Activated CD4-positive, alpha-beta T cell treated with anti-CD3 and anti-CD28 coated beads, Interleukin-2, amount 50 U/mL, for 16 hours (primary cell): ENCODE measurements around the gene BMPR1B.
A peak's percentile ranks its signal among the peaks of the same experiment; 100 is the strongest.
"Not testable (repeated sequence)": the region's sequence is repeated elsewhere in the genome, so short reads cannot be mapped to it uniquely, and the experiment has no call there.

Source experiments
- DNase-seq: peaks from one replicate; pipeline ENCODE4 v3.0.0-alpha.2; 2020

BMPR1B gene

GRCh38 chr4:95157596-95157995 lies 399.8 kb downstream of the BMPR1B start:
- DNase-seq = no peak

GRCh38 chr4:95158045-95158444 lies 400.3 kb downstream of the BMPR1B start:
- no peak for DNase-seq

- no peak for DNase-seq
Observed at GRCh38 chr4:95158626-95159025, 400.9 kb downstream of the BMPR1B start.

- no peak for DNase-seq
Observed at GRCh38 chr4:95159384-95159783, 401.6 kb downstream of the BMPR1B start.

GRCh38 chr4:95161781-95162469 lies 404.2 kb downstream of the BMPR1B start:
- no peak for DNase-seq

GRCh38 chr4:95162867-95163266 lies 405.1 kb downstream of the BMPR1B start:
- no peak for DNase-seq

- DNase-seq = peak; percentile 73
Observed at GRCh38 chr4:95165926-95166524, 408.3 kb downstream of the BMPR1B start.

GRCh38 chr4:95167805-95168204 lies 410.1 kb downstream of the BMPR1B start:
- DNase-seq = peak; percentile 11

GRCh38 chr4:95170176-95170575 lies 412.4 kb downstream of the BMPR1B start:
- no peak for DNase-seq

- not testable (repeated sequence) for DNase-seq
Observed at GRCh38 chr4:95171377-95171776, 413.6 kb downstream of the BMPR1B start.

- no peak for DNase-seq
Observed at GRCh38 chr4:95178938-95179337, 421.2 kb downstream of the BMPR1B start.

GRCh38 chr4:95180531-95181242 lies 422.9 kb downstream of the BMPR1B start:
- no peak for DNase-seq

GRCh38 chr4:95181243-95181995 lies 423.7 kb downstream of the BMPR1B start:
- DNase-seq = peak; percentile 33

GRCh38 chr4:95181996-95182306 lies 424.2 kb downstream of the BMPR1B start:
- DNase-seq = no peak

- no peak for DNase-seq
Observed at GRCh38 chr4:95183656-95184408, 426.1 kb downstream of the BMPR1B start.

GRCh38 chr4:95186666-95187065 lies 428.9 kb downstream of the BMPR1B start:
- DNase-seq = no peak

GRCh38 chr4:95188701-95189370 lies 431.1 kb downstream of the BMPR1B start:
- no peak for DNase-seq

- no peak for DNase-seq
Observed at GRCh38 chr4:95190751-95191436, 433.1 kb downstream of the BMPR1B start.

GRCh38 chr4:95191537-95191936 lies 433.8 kb downstream of the BMPR1B start:
- no peak for DNase-seq

GRCh38 chr4:95193391-95194224 lies 435.9 kb downstream of the BMPR1B start:
- no peak for DNase-seq

- DNase-seq = no peak
Observed at GRCh38 chr4:95197353-95197752, 439.6 kb downstream of the BMPR1B start.
